ENCODE measurements around the gene EEF1G.
A peak's percentile ranks its signal among the peaks of the same experiment; 100 is the strongest.
"Not testable (repeated sequence)": the region's sequence is repeated elsewhere in the genome, so short reads cannot be mapped to it uniquely, and the experiment has no call there.

EEF1G gene

GRCh38 chr11:62573592-62574362, at the start of gene EEF1G:
TSS of gene EEF1G (minus strand) at chr11:62573891. CDS start at chr11:62573842, 49 bp downstream.
- peak; percentile 100 for DNase-seq

GRCh38 chr11:62622476-62623089, 48.9 kb upstream of the EEF1G start:
- no peak for DNase-seq

GRCh38 chr11:62621567-62622470, 48.1 kb upstream of the EEF1G start, which contains the start of gene B3GAT3:
TSS of gene B3GAT3 (minus strand) at chr11:62621986. CDS start at chr11:62621947, 39 bp downstream.
- peak; percentile 95 for DNase-seq

GRCh38 chr11:62621027-62621566, 47.4 kb upstream of the EEF1G start:
- no peak for DNase-seq

- not testable (repeated sequence) for DNase-seq
These were observed 43.3 kb upstream of the EEF1G start for GRCh38 chr11:62616957-62617356.

- DNase-seq, result no peak
These were observed 41.8 kb upstream of the EEF1G start for GRCh38 chr11:62615521-62615920.

- no peak for DNase-seq
These were observed 40.6 kb upstream of the EEF1G start for GRCh38 chr11:62614275-62614674.

GRCh38 chr11:62613291-62613778, 39.6 kb upstream of the EEF1G start:
- no peak for DNase-seq

- DNase-seq, result peak; percentile 79
These were observed 38.9 kb upstream of the EEF1G start, which contains the start of the genes EML3 and ROM1 for GRCh38 chr11:62612366-62613290. TSS of gene EML3 (minus strand) at chr11:62612775. CDS start at chr11:62612457, 318 bp downstream. TSS of gene ROM1 (plus strand) at chr11:62613257. CDS start at chr11:62613282, 25 bp downstream.

- DNase-seq, result peak; percentile 59
These were observed 38.1 kb upstream of the EEF1G start for GRCh38 chr11:62611705-62612365.

- no peak for DNase-seq
These were observed 37.4 kb upstream of the EEF1G start for GRCh38 chr11:62610814-62611704.

- DNase-seq, result no peak
These were observed 36.7 kb upstream of the EEF1G start for GRCh38 chr11:62610403-62610802.

GRCh38 chr11:62608776-62609175, 35.1 kb upstream of the EEF1G start:
- no peak for DNase-seq

GRCh38 chr11:62607714-62608113, 34.0 kb upstream of the EEF1G start:
- no peak for DNase-seq

- no peak for DNase-seq
These were observed 32.2 kb upstream of the EEF1G start for GRCh38 chr11:62605902-62606301.

- no peak for DNase-seq
These were observed 31.8 kb upstream of the EEF1G start for GRCh38 chr11:62605467-62605866.

- no peak for DNase-seq
These were observed 30.9 kb upstream of the EEF1G start for GRCh38 chr11:62604460-62605120.

GRCh38 chr11:62603776-62604299, 30.1 kb upstream of the EEF1G start:
- no peak for DNase-seq

GRCh38 chr11:62603072-62603408, 29.3 kb upstream of the EEF1G start:
- no peak for DNase-seq

Measured in fibroblast of skin of right biceps (primary cell).